Neutrophil (primary cell): Measurements from ENCODE around the gene NPHP4.

Experiments used
- H3K27ac ChIP-seq: fragments of 200-600 bp; sonication (generic); 2 replicates; pipeline ENCODE4 v1.5.1; 2016; ENCODE audit warnings: mild to moderate bottlenecking, moderate library complexity
- H3K27me3 ChIP-seq: fragments of 200-600 bp; sonication (generic); 2 replicates; pipeline ENCODE4 v1.6.0; 2016; ENCODE audit warnings: mild to moderate bottlenecking
- H3K36me3 ChIP-seq: fragments of 200-600 bp; sonication (generic); 2 replicates; pipeline ENCODE4 v1.5.1; 2017
- H3K4me1 ChIP-seq, 2 experiments: fragments of 200-600 bp in 1 of 2; sonication (generic) in 1 of 2; 1 replicate in 1 of 2; 2 replicates in 1 of 2; pipeline versions ENCODE4 v1.5.1 to v1.6.1; 2013 to 2016; ENCODE audit warnings: low read depth in 1 of 2, low read length in 1 of 2, mild to moderate bottlenecking in 1 of 2, moderate library complexity in 1 of 2; ENCODE audit not compliant: control insufficient read depth in 1 of 2, insufficient read depth in 1 of 2
- H3K4me3 ChIP-seq, 2 experiments: fragments of 200-600 bp in 1 of 2; sonication (generic) in 1 of 2; 1 replicate in 1 of 2; 2 replicates in 1 of 2; pipeline ENCODE4 v1.5.1; 2013 to 2016; ENCODE audit warnings: low read depth in 1 of 2, low read length in 1 of 2, mild to moderate bottlenecking in 1 of 2, moderate library complexity in 1 of 2
- H3K9me3 ChIP-seq: fragments of 200-600 bp; sonication (generic); 2 replicates; pipeline ENCODE4 v1.5.1; 2016
- CTCF ChIP-seq: fragments of 200-600 bp; sonication (generic); IDR thresholded peaks from 2 replicates; pipeline ENCODE4 v1.5.1; 2016; ENCODE audit warnings: antibody characterized with exemption

Gene NPHP4

GRCh38 chr1:5993556-5994491 lies 1.6 kb upstream of the NPHP4 start:
- H3K4me3 ChIP-seq, result peak overlapping the region; percentile 86 to 98
- peaks cover 20% of the 10 kb centered on the region for H3K36me3 ChIP-seq
- no peaks in the 10 kb centered on the region for H3K27me3 ChIP-seq
- H3K4me1 ChIP-seq, result peaks cover 35 to 40% of the 10 kb centered on the region in 2 experiments
- no peak for TF ChIP-seq CTCF
- H3K27ac ChIP-seq, result peak overlapping the region; percentile 95
- no peaks in the 10 kb centered on the region for H3K9me3 ChIP-seq

DNA sequence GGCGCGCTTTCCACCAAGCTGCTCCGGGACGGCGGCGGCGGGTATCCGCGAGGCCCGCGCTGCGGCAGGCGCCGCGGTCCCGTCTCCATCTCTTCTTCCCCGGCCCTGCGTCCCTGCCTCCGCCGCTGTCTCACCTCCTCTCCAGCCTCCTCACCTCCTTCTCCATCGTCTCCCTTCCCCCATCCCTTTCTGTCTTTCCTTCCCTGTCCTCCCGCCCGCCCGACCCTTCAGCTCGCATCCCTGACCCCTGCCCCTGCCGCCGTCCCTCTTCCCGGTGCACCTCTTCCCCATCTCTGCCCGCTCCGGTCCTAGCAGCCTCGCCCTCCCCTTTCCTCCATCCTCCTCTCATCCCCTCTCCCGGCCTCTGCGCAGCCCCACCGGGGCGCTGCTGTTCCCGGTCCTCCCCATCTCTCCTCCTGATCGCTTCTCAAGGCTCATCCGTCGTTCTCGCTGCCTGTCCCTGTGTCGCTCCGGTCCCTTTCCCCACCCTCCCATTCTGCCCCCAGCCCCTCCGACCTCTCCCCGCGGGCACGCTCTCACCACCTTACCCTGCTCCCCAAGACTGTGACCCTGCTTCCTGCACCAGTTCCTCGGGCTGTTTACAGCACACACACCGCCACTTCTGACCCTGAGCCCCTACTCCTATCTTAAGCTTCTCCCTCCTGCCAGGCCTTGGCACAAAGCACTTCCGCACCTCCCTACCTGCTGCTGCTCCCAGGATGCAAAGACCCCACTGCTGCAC lies 760 bp upstream of the NPHP4 start:
- peak overlapping the region; percentile 86 to 98 for H3K4me3 ChIP-seq
- no peaks in the 10 kb centered on the region for H3K27me3 ChIP-seq
- H3K27ac ChIP-seq, result peak overlapping the region; percentile 95
- H3K36me3 ChIP-seq, result peaks cover 17% of the 10 kb centered on the region
- peaks cover 35 to 40% of the 10 kb centered on the region in 2 experiments for H3K4me1 ChIP-seq
- no peaks in the 10 kb centered on the region for H3K9me3 ChIP-seq
- TF ChIP-seq CTCF, result no peak

DNA sequence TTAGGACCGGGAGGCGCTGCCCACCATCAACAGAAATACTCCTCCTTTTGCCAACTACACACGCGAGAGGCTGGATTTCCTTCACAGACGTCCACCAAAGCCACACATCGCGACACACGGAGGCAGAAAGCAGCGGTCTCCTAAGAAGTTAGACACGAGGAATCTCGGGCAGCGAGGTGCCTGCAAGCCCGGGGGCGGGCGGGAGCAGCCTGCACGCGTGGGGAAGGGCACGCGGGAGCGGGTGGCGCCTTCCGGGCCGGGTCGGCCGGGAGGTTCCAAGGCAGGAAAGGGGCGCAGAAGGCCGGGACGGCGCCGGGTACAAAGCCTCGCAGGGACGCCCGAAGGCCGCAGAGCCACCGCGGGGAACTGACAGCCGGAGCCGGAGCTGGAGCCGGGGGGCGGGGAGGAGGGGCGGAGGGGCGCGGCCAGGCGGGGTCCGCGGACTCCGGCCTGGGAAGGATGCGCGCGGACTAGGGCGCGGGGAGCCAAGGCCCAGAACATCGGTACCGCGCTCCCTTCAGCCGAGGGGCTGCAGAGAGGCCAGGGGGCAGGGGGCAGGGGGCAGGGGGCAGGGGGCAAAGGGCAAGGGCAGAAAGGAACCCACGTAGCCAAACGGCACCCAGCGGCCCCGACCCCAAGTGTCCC lies 722 bp downstream of the NPHP4 start:
- Histone ChIP-seq H3K27ac (peak overlapping the region; percentile 95), H3K36me3 (peaks cover 13% of the 10 kb centered on the region)
- TF ChIP-seq CTCF, result no peak

GRCh38 chr1:5990913-5991312 lies 1.3 kb downstream of the NPHP4 start:
- peaks cover 7% of the 10 kb centered on the region for H3K36me3 ChIP-seq

More for the DNA sequence above, 722 bp downstream of the NPHP4 start:
- Histone ChIP-seq H3K4me3 (peak overlapping the region; percentile 86 to 98), H3K27me3 (no peaks in the 10 kb centered on the region), H3K4me1 (peaks cover 35 to 40% of the 10 kb centered on the region in 2 experiments), H3K9me3 (no peaks in the 10 kb centered on the region)

More at GRCh38 chr1:5990913-5991312, 1.3 kb downstream of the NPHP4 start:
- no peaks in the 10 kb centered on the region for H3K27me3 ChIP-seq
- no peak overlapping the region for H3K27ac ChIP-seq
- TF ChIP-seq CTCF, result no peak
- peak overlapping the region; percentile 86 to 98 for H3K4me3 ChIP-seq
- H3K9me3 ChIP-seq, result no peaks in the 10 kb centered on the region
- H3K4me1 ChIP-seq, result peaks cover 35 to 40% of the 10 kb centered on the region in 2 experiments
